Stimulated activated CD4-positive, alpha-beta T cell treated with anti-CD3 and anti-CD28 coated beads, Interleukin-1b, Interleukin-23, amount 100 ng/mL, for 1 hour (primary cell): Measurements from ENCODE around the gene RUBCN.
"Not testable (repeated sequence)": the region's sequence is repeated elsewhere in the genome, so short reads cannot be mapped to it uniquely, and the experiment has no call there.

Experiments
- DNase-seq, 2 donors: peaks; one replicate each; pipeline ENCODE4 v3.0.0-alpha.2; 2020; ENCODE audit warnings: low read depth in 2 of 2

RUBCN gene

GRCh38 chr3:197734667-197735318 lies 1.9 kb downstream of the RUBCN start:
- no peak for DNase-seq

GRCh38 chr3:197733042-197733441 lies 3.7 kb downstream of the RUBCN start:
- no peak for DNase-seq

GRCh38 chr3:197731483-197731882 lies 5.2 kb downstream of the RUBCN start:
- not testable (repeated sequence) for DNase-seq

- not testable (repeated sequence) for DNase-seq
These were observed 5.9 kb downstream of the RUBCN start for GRCh38 chr3:197730770-197731169.

- DNase-seq = no peak
These were observed 6.5 kb downstream of the RUBCN start for GRCh38 chr3:197730200-197730599.

GRCh38 chr3:197728487-197728886 lies 8.2 kb downstream of the RUBCN start:
- DNase-seq = no peak

GRCh38 chr3:197727878-197728277 lies 8.8 kb downstream of the RUBCN start:
- DNase-seq = not testable (repeated sequence)

- no peak for DNase-seq
These were observed 14.0 kb downstream of the RUBCN start for GRCh38 chr3:197722734-197723133.

GRCh38 chr3:197720694-197721093 lies 16.0 kb downstream of the RUBCN start:
- DNase-seq = no peak

- DNase-seq = no peak
These were observed 17.8 kb downstream of the RUBCN start for GRCh38 chr3:197718891-197719290.

GRCh38 chr3:197714251-197714650 lies 22.5 kb downstream of the RUBCN start:
- DNase-seq = no peak

- no peak for DNase-seq
These were observed 23.3 kb downstream of the RUBCN start for GRCh38 chr3:197713477-197713822.

GRCh38 chr3:197711973-197712707 lies 24.6 kb downstream of the RUBCN start:
- peak; percentile 58 for DNase-seq

- not testable (repeated sequence) for DNase-seq
These were observed 25.7 kb downstream of the RUBCN start for GRCh38 chr3:197710965-197711364.

- no peak for DNase-seq
These were observed 27.6 kb downstream of the RUBCN start for GRCh38 chr3:197709135-197709534.

- DNase-seq = no peak
These were observed 30.0 kb downstream of the RUBCN start for GRCh38 chr3:197706658-197707057.

- DNase-seq = no peak
These were observed 34.9 kb downstream of the RUBCN start for GRCh38 chr3:197701841-197702240.

GRCh38 chr3:197700095-197700494 lies 36.6 kb downstream of the RUBCN start:
- no peak for DNase-seq

- DNase-seq = no peak
These were observed 39.3 kb downstream of the RUBCN start for GRCh38 chr3:197697355-197697754.

GRCh38 chr3:197694251-197694650 lies 42.5 kb downstream of the RUBCN start:
- no peak for DNase-seq

- DNase-seq = no peak
These were observed 44.1 kb downstream of the RUBCN start for GRCh38 chr3:197692641-197693040.

- no peak for DNase-seq
These were observed 46.0 kb downstream of the RUBCN start for GRCh38 chr3:197690754-197691153.

GRCh38 chr3:197687570-197687969 lies 49.1 kb downstream of the RUBCN start:
- no peak for DNase-seq

- no peak for DNase-seq
These were observed 49.8 kb downstream of the RUBCN start for GRCh38 chr3:197686899-197687298.
